GM12892 (cell line): ENCODE results near the gene RPS6KA2.

ENCODE experiments used
- POLR2A ChIP-seq: IDR thresholded peaks from 2 replicates; pipeline ENCODE4 v1.6.1; 2011; ENCODE audit warnings: low read depth, low read length, control low read depth
- POLR2AphosphoS5 ChIP-seq: IDR thresholded peaks from 2 replicates; pipeline ENCODE4 v1.6.1; 2011; ENCODE audit warnings: low read depth, low read length, control low read depth
- TAF1 ChIP-seq: IDR thresholded peaks from 2 replicates; pipeline ENCODE4 v1.6.1; 2011; ENCODE audit warnings: low read depth, mild to moderate bottlenecking, control low read depth, low read length, borderline replicate concordance

DNA sequence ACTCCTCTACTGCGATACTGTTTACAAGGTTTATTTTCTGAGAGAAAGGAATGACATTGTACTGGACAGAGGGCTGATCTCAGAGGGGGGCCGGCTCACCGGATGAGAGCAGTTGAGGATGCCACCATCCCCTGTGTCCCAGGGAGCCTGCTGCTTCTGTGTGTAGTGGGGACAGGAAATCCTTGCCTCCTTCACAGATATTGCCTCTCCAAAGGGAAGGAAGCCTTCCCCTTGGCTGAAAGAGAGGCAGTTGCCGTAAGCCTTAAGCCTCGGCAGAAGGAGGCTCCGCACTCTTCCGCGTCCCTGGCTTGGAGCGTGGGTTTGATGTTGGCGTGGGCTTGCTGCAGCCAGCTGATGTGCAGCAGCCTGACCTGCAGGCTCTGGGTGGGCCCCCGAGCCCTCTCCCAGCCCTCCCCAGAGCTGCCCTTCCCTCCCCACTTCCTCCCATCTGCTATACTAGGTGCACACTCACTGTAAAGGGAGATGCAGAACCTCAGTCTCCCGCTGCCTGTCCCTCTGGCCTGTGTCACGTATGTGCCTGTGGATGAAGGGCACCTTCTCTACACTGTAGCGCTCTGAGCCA lies 45.7 kb upstream of the RPS6KA2 start:
- TF ChIP-seq TAF1 (no peak), POLR2AphosphoS5 (no peak), POLR2A (no peak)
